Cardiac septum (tissue), 1 donor: ENCODE results near the gene SIK2. TPM values are rescaled to one million over a fixed set of nuclear protein-coding genes. Genes with fewer than 3 reads are reported as not detected.
"Not testable (repeated sequence)": the region's sequence is repeated elsewhere in the genome, so short reads cannot be mapped to it uniquely, and the experiment has no call there.

Experiments used
- DNase-seq: peaks from one replicate; pipeline ENCODE4 v3.0.0-alpha.2; 2020; ENCODE audit warnings: low spot score
- intact Hi-C: fragments of 100-400 bp; cut with DNase I; formaldehyde crosslinking; loops from one replicate; pipeline ENCODE4 v1.14.0; 2022
- total RNA-seq: library from RNA; stranded (reverse); fragmentation: NEBNext Ultra II Directional; extraction: Animal tissue kit (Norgen Biotek cat#: 25700); gene quantifications from one replicate; pipeline ENCODE4 v1.2.1, GENCODE V29; 2021
- donor health status: DM: no; HTN: no; CAD: no.

SIK2 gene
- total RNA-seq, 1 donor from 2014 or later, result 27.3 TPM

DNA sequence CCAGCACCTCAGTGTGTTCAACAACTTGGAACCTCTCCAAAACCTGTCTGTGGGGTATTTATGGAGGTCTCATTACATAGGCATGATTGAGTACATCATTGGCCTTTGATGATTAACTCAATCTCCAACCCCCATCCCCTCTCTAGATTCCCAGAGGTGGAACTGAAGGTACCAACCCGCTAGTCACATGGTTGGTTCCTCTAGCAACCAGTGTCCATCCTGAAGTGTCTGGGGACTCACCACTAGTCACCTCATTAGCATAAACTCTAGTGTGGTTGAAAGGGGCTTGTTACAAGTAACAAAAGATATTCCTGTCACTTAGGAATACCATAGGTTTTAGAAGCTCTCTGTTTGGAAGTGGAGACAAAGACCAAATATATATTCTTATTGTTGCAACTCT is 40.3 kb downstream of the SIK2 start:
- no peak for DNase-seq
- intact Hi-C loops, result no loop called here

- DNase-seq, result no peak
- intact Hi-C loops, result no loop called here
These were observed 42.7 kb downstream of the SIK2 start for GRCh38 chr11:111644922-111645321.

DNA sequence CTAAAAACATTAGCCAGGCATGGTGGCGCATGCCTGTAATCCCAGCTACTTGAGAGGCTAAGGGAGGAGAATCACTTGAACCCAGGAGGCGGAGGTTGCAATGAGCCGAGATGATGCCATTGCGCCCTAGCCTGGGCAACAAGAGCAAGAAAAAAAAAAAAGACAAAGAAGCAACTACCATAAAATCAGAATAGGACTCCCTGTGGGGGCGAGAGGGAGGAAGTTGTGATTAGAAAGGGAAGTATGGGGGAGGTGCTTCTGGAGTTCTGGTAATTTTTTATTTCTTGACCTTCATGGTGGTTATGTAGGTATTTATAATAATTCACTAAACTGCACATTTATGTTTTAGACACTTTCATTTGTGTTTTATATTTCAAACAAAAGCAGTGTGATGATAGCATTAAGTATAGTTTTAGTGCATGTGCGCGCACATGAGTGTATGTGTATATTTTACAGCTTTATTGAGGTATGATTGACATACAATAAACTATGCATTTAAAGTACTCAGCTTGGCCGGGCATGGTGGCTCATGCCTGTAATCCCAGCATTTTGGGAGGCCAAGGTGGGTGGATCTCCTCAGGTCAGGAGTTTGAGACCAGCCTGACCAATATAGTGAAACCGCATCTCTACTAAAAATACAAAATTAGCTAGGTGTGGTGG is 43.5 kb downstream of the SIK2 start:
- intact Hi-C loops, result no loop called here
- DNase-seq, result no peak

DNA sequence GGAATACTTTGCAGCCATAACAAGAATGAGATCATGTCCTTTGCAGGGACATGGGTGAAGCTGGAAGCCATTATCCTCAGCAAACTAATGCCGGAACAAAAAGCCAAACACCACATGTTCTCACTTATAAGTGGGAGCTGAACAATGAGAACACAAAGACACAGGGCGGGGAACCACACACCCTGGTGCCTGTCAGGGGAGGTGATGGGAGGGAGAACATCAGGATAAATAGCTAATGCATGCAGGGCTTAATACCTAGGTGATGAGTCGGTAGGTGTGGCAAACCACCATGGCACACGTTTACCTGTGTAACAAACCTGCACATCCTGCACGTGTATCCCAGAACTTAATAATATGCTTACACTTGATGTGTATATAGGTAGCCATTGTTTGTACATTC is 49.1 kb downstream of the SIK2 start:
- intact Hi-C loops, DNase-seq: not testable (repeated sequence)

DNA sequence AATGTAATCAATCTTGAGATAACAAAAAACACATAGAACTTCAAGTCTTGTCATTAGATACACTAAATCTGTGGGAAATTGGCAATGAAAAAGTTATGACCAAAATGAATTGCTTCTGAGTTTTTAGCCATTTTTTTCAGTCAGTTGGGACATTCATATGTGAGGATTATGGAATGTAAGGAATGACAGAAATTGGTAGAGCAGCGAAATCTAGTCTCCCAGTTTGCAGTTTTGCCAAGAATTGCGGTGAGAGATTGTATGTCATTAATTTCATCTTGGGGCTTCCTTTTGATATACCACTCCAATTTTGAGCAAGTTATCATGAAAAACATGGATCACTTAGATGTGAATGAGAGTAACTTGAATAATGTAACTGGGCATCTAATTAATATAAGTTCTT is 49.9 kb downstream of the SIK2 start:
- intact Hi-C loops, result no loop called here
- DNase-seq, result no peak

- intact Hi-C loops, result no loop called here
- DNase-seq, result no peak
These were observed 52.4 kb downstream of the SIK2 start for GRCh38 chr11:111654601-111655000.

DNA sequence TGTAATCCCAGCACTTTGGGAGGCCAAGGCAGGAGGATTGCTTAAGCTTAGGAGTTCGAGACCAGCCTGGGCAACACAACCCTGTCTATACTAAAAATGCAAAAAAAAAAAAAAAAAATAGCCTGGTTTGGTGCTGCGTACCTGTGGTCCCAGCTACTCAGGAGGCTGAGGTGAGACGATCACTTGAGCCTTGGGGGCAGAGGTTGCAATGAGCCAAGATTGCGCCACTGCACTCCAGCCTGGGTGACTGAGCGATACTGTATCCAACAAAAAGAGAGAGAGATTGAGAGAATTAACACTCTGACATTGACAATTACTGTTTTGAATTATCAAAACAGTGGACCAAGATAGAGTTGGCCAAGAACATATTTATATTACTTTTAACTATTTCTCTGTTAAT is 53.7 kb downstream of the SIK2 start:
- intact Hi-C loops, result no loop called here
- no peak for DNase-seq

DNA sequence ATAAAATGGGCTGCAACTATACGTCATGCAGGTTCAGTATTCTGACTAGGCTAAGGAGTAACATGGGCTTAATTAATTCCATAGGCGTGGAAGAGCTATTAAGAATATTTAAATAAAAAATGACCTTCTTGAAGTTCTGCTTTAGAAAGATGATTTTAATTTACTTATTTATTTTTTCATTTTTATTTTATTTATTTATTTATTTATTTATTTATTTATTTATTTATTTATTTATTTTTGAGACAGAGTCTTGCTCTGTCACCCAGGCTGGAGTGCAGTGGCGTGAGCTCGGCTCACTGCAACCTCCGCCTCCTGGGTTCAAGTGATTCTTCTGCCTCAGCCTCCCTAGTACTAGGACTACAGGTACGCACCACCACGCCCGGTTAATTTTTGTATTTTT is 55.7 kb downstream of the SIK2 start:
- DNase-seq, intact Hi-C loops: not testable (repeated sequence)

DNA sequence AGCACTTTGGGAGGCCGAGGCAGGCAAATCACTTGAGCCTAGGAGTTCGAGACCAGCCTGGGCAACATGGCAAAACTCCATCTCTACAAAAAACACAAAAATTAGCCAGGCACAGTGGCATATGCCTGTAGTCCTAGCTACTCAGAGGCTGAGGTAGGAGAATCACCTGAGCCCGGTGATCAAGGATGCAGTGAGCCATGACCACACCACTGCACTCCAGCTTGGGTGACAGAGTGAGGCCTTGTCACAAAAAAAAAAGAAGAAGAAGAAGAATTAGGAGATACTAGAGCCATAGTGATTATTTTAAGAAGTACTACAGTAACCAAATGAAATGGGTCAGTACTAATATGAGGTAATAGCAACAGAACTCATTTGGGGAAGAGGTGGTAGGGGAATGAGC is 56.2 kb downstream of the SIK2 start:
- intact Hi-C loops, DNase-seq: not testable (repeated sequence)

DNA sequence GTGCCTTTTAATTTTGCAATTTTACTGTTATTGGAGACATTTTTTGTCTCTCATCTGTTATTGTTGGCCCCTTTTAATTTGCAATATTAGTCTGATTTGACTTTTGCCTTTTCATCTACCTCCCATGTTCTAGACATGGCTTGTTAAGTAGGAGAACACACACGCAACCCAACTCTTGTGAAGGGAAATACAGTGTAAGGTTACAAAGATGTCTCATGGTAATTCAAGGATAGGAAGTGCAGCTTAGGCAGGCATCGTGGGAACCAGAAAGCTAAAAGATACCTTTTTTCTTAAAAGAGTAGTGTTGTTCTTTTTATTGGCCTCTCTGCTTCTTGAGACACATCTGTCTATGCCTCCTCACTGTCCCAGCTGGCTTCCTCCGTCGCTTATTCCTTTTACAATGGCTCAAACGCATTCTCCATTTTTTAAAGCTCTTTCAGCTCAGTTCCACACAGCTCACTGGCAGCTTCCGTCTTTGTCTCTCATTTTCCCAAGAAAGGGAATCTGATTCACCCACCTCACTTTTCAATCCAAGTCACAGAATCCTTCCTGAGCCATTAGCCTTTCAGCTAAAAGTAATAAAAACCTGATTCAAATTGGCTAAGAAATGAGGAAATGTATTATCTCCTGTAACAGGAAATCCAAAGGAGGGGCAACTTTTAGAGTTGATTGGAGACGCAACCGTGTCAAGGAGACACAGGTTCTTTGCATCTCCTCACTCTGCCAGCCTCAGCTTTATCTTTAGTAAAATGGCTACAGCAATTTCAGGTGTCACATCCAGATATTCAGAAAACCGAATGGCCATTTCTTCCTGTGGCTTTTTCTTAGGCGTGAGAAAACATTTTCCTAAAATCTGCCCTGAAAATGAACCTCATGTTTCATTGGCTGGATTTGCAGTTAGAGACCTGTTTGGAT is 57.2 kb downstream of the SIK2 start:
- no peak for DNase-seq
- intact Hi-C loops, result no loop called here

DNA sequence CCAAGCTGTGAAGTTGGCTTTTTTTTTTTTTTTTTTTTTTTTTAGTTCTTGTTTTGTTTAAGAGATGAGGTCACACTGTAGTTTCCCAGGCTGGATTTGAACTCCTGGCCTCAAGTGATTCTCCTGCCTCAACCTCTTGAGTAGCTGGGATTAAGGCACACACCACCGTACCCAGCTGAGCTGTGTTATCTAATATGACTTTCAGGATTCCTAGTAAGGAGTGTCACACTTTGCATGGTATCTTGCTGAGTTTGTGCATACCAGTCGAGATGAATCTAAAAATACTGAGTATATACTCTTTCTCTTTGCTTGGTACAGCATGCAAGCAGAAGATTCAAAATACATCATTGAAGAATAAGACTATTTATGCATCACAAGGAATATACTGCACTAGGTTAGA is 58.6 kb downstream of the SIK2 start:
- intact Hi-C loops, result no loop called here
- DNase-seq, result no peak

DNA sequence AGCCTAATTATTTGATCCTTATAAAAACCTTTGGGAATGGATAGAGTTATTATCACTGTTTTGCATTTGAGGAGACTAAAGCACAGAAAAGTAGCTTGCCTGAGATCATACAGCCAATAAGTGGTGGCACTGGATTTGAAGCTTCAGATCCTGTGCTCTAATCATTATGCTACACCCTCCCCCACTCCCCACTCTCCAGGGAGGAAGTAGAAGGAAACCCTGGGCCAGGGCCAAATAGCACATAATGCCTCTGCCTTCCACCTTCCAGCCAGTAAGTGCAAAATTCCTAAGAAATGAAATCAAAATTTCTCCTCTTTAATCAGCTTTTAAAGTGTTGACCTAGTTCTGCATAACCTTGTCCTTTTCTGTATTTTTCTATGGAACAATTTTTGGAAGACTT is 61.6 kb downstream of the SIK2 start:
- intact Hi-C loops, result no loop called here
- no peak for DNase-seq

DNA sequence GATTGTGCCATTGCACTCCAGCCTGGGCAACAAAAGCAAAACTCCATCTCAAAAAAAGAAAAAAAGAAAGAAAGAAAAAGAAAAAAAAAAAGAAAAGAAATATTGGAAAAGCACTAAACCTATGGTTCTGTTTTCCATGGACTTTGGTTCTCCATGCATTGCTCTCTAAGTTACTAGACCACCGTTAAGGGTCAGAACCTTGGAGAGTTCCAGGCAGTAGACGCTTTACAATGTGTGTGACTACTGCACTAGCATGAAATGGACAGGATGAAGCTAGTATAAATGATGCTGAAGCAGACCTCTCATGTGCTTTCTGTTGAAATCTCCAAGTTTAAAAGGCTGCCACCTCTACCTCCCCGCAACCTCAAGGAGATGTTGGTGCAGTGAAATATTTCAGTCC is 63.5 kb downstream of the SIK2 start:
- intact Hi-C loops, result no loop called here

DNA sequence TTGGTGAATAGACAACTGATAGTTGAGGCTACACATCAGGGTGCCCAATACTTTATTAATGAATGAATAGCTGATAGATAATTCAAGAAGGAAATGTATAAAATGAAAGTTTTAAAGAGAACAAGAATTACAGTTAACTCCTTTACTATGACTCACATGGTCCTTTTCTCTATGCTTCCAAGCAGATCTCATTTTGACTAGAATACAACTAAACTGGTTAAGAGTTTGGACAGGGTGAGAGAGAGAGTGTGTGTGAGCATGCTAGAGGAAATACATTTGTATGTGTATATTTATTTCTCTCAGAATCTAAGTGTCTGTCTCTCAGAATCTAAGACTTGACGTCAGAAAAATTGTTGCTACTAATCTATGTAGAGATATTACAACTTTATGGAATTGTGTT is 66.7 kb downstream of the SIK2 start:
- DNase-seq, result no peak
- intact Hi-C loops, result no loop called here

More for the DNA sequence above, 63.5 kb downstream of the SIK2 start:
- DNase-seq, result no peak

DNA sequence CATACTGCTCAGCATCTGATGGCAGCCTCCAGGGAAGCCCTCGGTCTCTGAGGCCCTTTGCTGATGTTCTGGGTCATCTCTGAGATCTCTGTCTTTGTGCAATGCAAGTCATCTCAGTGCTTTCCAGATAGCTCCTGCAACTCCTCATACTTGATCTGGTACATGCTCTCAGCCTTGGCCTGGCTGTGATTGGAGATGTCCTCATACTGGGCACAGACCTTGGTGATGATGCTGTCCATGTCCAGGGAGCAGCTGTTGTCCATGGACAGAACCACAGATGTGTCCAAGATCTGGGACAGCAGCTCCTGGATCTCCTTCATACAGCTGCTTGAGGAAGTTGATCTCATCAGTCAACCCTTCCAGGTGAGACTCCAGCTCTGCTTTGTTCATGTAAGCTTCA is 69.1 kb downstream of the SIK2 start:
- DNase-seq, result no peak
- intact Hi-C loops, result no loop called here

- no peak for DNase-seq
- intact Hi-C loops, result no loop called here
These were observed 70.7 kb downstream of the SIK2 start for GRCh38 chr11:111672949-111673348.

- intact Hi-C loops, result no loop called here
- DNase-seq, result no peak
These were observed 72.7 kb downstream of the SIK2 start for GRCh38 chr11:111674941-111675340.

GRCh38 chr11:111675891-111676290 is 73.6 kb downstream of the SIK2 start:
- intact Hi-C loops, result no loop called here
- no peak for DNase-seq

DNA sequence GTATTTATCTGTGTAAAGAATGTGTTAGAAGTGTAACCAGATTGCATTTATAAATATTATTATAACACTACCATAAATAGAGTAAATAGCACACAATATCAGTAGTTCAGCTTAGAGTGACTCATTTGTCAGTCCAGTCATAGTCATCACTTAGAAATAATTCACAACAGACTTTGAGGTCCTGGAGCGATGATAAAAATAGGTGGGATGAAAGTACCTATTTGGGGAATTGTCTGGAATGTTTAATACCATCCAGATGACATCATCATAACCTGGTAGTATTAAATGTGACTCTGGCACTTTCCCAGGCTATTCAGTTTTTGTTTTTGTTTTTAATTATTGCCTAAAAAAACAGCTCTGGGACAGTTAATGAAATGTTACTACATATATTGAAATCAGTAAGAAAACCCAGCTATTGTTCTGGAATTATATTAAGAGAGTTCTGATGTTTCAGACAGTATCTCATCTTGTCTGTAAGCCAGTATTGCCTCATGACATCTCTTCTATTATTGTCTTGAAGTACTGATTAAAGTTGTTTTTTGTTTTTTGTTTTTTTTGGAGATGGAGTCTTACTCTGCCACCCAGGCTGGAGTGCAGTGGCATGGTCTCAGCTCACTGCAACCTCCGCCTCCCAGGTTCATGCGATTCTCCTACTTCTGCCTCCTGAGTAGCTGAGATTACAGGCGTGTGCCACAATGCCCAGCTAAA is 74.8 kb downstream of the SIK2 start:
- intact Hi-C loops, result no loop called here
- DNase-seq, result no peak

DNA sequence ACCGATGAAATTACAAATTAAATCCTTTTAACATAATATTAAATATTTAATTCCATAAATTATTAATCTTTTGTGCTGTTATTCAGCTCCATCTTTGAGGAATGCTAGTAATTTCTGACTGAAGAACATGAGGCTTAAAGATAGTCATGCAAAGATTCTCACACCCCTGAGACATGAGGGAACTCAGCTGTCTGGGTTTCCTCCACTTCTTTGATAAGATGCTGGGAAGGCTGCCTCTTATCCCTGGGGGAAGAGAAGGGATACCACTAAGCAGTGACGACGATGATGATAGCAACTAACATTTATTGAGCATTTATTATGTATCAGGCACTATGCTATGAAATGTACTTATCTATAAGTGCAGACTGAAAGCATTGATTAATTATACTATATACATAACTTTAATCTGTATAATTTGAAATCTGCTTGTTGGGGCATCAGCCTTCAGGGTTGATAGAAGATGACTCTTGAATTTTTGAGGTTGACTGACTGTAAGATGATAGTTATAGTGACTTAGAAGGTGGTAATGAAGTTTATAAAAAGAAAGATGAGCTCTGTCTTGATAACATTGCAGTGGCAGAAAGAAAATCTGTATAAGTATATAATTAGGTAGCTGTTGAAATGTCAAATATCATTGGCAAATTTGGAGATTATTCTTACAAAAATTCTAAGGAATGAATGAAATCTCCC is 78.4 kb downstream of the SIK2 start:
- DNase-seq, result no peak
- intact Hi-C loops, result no loop called here
